OCI-LY1 (cell line): Measurements from ENCODE around the gene CDH13.

Experiments
- EZH2 ChIP-seq: fragments of 200-600 bp; sonication (generic), shearing (Covaris generic); IDR thresholded peaks from 2 replicates; pipeline ENCODE4 v1.8.0; 2017; ENCODE audit warnings: borderline replicate concordance, mixed run types, mild to moderate bottlenecking, antibody characterized with exemption, low read length, moderate library complexity, mixed read lengths
- TF ChIP-seq, protein P1 (sequence below): fragments of 200-600 bp; sonication (generic), shearing (Covaris generic); IDR thresholded peaks from 2 replicates; pipeline ENCODE4 v1.5.1; 2017; ENCODE audit warnings: mild to moderate bottlenecking, antibody characterized with exemption, low read length, moderate library complexity, mixed read lengths

DNA sequence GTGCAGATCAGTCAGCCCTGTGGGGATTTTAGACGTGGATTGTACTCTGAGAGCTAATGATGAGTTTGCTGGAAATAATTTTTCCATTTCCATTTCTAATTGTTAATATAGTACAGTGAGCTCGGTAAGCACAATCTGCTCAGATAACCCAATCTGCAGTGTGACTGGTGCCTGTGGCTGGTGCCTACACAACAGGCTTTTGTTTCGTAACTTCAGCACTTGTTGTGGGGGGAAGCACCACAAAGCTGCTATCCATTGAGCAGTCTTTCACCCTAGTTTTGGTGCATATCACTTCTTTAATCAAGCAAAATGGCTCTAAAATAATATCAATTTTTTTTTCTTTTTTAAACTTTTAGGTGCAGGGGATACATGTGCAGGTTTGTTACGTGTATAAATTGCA, 646.1 kb downstream of the CDH13 start:
- TF ChIP-seq, protein P1, sequence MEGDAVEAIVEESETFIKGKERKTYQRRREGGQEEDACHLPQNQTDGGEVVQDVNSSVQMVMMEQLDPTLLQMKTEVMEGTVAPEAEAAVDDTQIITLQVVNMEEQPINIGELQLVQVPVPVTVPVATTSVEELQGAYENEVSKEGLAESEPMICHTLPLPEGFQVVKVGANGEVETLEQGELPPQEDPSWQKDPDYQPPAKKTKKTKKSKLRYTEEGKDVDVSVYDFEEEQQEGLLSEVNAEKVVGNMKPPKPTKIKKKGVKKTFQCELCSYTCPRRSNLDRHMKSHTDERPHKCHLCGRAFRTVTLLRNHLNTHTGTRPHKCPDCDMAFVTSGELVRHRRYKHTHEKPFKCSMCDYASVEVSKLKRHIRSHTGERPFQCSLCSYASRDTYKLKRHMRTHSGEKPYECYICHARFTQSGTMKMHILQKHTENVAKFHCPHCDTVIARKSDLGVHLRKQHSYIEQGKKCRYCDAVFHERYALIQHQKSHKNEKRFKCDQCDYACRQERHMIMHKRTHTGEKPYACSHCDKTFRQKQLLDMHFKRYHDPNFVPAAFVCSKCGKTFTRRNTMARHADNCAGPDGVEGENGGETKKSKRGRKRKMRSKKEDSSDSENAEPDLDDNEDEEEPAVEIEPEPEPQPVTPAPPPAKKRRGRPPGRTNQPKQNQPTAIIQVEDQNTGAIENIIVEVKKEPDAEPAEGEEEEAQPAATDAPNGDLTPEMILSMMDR: no peak
- no peak for TF ChIP-seq EZH2
